ENCODE measurements around the gene LPAR1. TPM values are rescaled to one million over a fixed set of nuclear protein-coding genes. Genes with fewer than 3 reads are reported as not detected.

Gene LPAR1
- total and polyA plus RNA-seq, 2 donors (not counting 1 experiment from before 2014, with no cell fraction given) = 222 to 240 TPM

- H3K4me2 ChIP-seq (ENCODE audit: extremely low read depth, insufficient read depth, low read length) = no peak overlapping the region
- H3K79me2 ChIP-seq (ENCODE audit: control insufficient read depth, insufficient read depth, low read length) = peaks cover 98% of the 10 kb centered on the region
- H3K4me1 ChIP-seq (ENCODE audit: control insufficient read depth, extremely low read depth, insufficient read depth, low read length) = peaks cover 14% of the 10 kb centered on the region
- peaks cover 2% of the 10 kb centered on the region for H3K36me3 ChIP-seq (ENCODE audit: control insufficient read depth, insufficient read depth, low read length)
- no peaks in the 10 kb centered on the region for H3K27me3 ChIP-seq (ENCODE audit: control insufficient read depth, insufficient read depth, low read length)
- H3K9me3 ChIP-seq (ENCODE audit: control insufficient read depth, insufficient read depth, low read depth, low read length) = no peaks in the 10 kb centered on the region
- no peak for DNase-seq (ENCODE audit: low read depth in 2 of 2)
- no peaks in the 10 kb centered on the region for H4K20me1 ChIP-seq (ENCODE audit: control insufficient read depth, extremely low read depth, insufficient read depth, low read length)
- H3K9ac ChIP-seq (ENCODE audit: insufficient read depth, low read length) = no peak overlapping the region
- no peak overlapping the region for H3K27ac ChIP-seq (ENCODE audit: insufficient read depth, low read length)
- TF ChIP-seq EZH2 (IDR thresholded peaks at IDR 0.05; ENCODE audit: low read length, missing control alignments) (no peak), CTCF (conservative IDR thresholded peaks at IDR 0.05 in 1 of 2, IDR thresholded peaks at IDR 0.05 in 1 of 2; ENCODE audit: low read depth in 1 of 2, low read length in 2 of 2) (no peak)
- H2AFZ ChIP-seq (ENCODE audit: low read length) = no peak overlapping the region
- no peak overlapping the region for H3K4me3 ChIP-seq (replicated peaks in 1 of 4; ENCODE audit: control extremely low read depth in 1 of 4, insufficient read depth in 1 of 4, low read depth in 3 of 4, low read length in 4 of 4)
Observed at GRCh38 chr9:110990481-110990880, 47.8 kb downstream of the LPAR1 start.

DNA sequence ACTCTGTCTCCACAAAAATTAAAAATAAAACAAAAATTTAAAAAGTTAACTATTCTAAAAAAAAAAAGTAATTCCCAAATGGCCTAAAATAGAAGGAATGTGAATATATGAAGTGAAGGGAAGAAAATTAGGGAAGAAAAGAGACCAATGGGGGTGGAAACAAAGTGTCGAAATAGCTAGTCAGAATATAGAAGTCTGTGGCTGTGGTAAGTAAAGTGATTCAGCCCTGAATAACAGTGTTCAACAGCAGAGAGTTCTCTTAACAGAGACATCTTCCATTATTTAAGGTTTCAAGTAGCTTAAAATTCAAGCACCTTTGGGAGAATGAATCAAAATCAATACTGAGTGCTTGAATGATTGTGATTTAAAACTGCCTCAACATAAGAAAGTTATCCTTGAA, 51.7 kb downstream of the LPAR1 start:
- H3K4me2 ChIP-seq (ENCODE audit: extremely low read depth, insufficient read depth, low read length) = no peak overlapping the region
- peaks cover 2% of the 10 kb centered on the region for H3K36me3 ChIP-seq (ENCODE audit: control insufficient read depth, insufficient read depth, low read length)
- no peak overlapping the region for H3K27ac ChIP-seq (ENCODE audit: insufficient read depth, low read length)
- no peak overlapping the region for H3K9ac ChIP-seq (ENCODE audit: insufficient read depth, low read length)
- no peak overlapping the region for H2AFZ ChIP-seq (ENCODE audit: low read length)
- H3K4me1 ChIP-seq (ENCODE audit: control insufficient read depth, extremely low read depth, insufficient read depth, low read length) = peaks cover 2% of the 10 kb centered on the region
- no peak for TF ChIP-seq EZH2 (IDR thresholded peaks at IDR 0.05; ENCODE audit: low read length, missing control alignments)
- TF ChIP-seq CTCF (conservative IDR thresholded peaks at IDR 0.05 in 1 of 2, IDR thresholded peaks at IDR 0.05 in 1 of 2; ENCODE audit: low read depth in 1 of 2, low read length in 2 of 2) = no peak
- no peaks in the 10 kb centered on the region for H3K27me3 ChIP-seq (ENCODE audit: control insufficient read depth, insufficient read depth, low read length)
- no peaks in the 10 kb centered on the region for H4K20me1 ChIP-seq (ENCODE audit: control insufficient read depth, extremely low read depth, insufficient read depth, low read length)
- DNase-seq (ENCODE audit: low read depth in 2 of 2) = no peak
- H3K79me2 ChIP-seq (ENCODE audit: control insufficient read depth, insufficient read depth, low read length) = peaks cover 98% of the 10 kb centered on the region
- H3K9me3 ChIP-seq (ENCODE audit: control insufficient read depth, insufficient read depth, low read depth, low read length) = no peaks in the 10 kb centered on the region
- H3K4me3 ChIP-seq (replicated peaks in 1 of 4; ENCODE audit: control extremely low read depth in 1 of 4, insufficient read depth in 1 of 4, low read depth in 3 of 4, low read length in 4 of 4) = no peak overlapping the region

DNA sequence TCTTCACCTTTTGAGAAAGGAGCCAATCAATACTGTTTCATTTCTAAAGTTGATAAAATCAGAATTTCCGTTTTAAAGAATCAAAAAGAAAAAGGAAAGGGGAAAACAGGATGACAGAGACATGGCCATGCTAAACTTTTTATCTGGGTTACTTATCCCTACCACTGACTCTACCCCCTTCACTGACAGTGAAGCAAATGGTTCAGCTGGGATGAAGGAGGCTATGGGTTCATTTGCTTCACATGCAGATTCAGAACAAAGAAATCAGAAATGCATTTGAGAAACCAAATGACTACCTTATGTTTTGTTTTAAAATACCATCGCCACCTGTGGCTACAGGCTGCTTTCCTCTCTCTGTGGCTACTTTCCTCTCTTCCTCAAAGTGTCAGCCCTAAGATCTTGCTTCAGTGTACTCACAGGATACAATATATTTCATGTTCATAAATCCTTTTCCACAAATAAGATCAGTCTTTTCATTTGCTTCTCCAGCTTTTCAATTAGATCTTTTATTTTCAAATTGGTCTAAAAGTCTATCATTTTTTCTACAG, 53.3 kb downstream of the LPAR1 start:
- Histone ChIP-seq H3K9me3 (ENCODE audit: control insufficient read depth, insufficient read depth, low read depth, low read length) (no peaks in the 10 kb centered on the region), H3K27ac (ENCODE audit: insufficient read depth, low read length) (no peak overlapping the region), H3K36me3 (ENCODE audit: control insufficient read depth, insufficient read depth, low read length) (no peaks in the 10 kb centered on the region), H3K9ac (ENCODE audit: insufficient read depth, low read length) (no peak overlapping the region), H2AFZ (ENCODE audit: low read length) (no peak overlapping the region), H3K79me2 (ENCODE audit: control insufficient read depth, insufficient read depth, low read length) (peaks cover 98% of the 10 kb centered on the region), H3K4me2 (ENCODE audit: extremely low read depth, insufficient read depth, low read length) (no peak overlapping the region), H3K4me1 (ENCODE audit: control insufficient read depth, extremely low read depth, insufficient read depth, low read length) (peaks cover 2% of the 10 kb centered on the region), H3K27me3 (ENCODE audit: control insufficient read depth, insufficient read depth, low read length) (no peaks in the 10 kb centered on the region), H4K20me1 (ENCODE audit: control insufficient read depth, extremely low read depth, insufficient read depth, low read length) (no peaks in the 10 kb centered on the region), H3K4me3 (replicated peaks in 1 of 4; ENCODE audit: control extremely low read depth in 1 of 4, insufficient read depth in 1 of 4, low read depth in 3 of 4, low read length in 4 of 4) (no peak overlapping the region)
- TF ChIP-seq CTCF (conservative IDR thresholded peaks at IDR 0.05 in 1 of 2, IDR thresholded peaks at IDR 0.05 in 1 of 2; ENCODE audit: low read depth in 1 of 2, low read length in 2 of 2) (no peak), EZH2 (IDR thresholded peaks at IDR 0.05; ENCODE audit: low read length, missing control alignments) (no peak)
- DNase-seq (ENCODE audit: low read depth in 2 of 2) = no peak

Data from fibroblast of lung (primary cell).